ENCODE data around the gene SETD1A.

DNA sequence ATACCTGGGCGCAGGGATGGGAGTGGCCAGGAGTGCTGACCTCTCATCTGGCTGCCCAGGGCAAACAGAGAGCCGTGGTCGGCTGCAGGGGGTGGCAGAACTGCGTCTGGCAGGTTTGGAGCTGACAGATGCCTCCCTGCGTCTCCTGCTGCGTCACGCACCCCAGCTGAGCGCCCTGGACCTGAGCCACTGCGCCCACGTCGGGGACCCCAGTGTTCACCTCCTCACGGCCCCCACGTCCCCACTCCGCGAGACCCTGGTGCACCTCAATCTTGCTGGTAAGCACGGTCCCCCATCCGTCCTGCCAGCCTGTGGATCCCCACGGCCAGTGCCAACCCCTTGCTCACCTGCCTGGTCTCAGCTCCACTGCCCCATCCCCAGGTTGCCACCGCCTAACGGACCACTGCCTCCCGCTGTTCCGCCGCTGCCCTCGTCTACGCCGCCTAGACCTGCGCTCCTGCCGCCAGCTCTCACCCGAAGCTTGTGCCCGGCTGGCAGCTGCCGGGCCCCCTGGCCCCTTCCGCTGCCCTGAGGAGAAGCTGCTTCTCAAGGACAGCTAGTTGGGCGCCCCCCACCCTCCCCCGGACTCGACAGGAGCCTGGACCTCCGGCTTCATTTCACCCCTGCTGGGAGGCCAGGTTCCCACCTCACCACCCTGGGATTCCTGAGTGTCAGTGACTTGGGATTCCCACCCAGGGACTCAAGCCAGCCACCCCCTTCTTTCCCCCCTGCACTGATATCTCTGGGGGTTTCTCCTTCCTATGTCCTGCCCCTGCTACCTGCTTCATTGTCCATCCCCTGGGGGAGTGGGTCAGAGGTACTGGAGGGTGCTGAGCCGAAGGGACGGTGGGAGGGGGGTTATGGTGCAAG, 10.6 kb upstream of the SETD1A start:
- TF ChIP-seq, protein P1, sequence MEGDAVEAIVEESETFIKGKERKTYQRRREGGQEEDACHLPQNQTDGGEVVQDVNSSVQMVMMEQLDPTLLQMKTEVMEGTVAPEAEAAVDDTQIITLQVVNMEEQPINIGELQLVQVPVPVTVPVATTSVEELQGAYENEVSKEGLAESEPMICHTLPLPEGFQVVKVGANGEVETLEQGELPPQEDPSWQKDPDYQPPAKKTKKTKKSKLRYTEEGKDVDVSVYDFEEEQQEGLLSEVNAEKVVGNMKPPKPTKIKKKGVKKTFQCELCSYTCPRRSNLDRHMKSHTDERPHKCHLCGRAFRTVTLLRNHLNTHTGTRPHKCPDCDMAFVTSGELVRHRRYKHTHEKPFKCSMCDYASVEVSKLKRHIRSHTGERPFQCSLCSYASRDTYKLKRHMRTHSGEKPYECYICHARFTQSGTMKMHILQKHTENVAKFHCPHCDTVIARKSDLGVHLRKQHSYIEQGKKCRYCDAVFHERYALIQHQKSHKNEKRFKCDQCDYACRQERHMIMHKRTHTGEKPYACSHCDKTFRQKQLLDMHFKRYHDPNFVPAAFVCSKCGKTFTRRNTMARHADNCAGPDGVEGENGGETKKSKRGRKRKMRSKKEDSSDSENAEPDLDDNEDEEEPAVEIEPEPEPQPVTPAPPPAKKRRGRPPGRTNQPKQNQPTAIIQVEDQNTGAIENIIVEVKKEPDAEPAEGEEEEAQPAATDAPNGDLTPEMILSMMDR (IDR thresholded peaks at IDR 0.05; ENCODE audit: low read depth, low read length), result no peak
- TF ChIP-seq EZH2phosphoT487 (IDR thresholded peaks at IDR 0.05; ENCODE audit: low read depth), result no peak
